HG02938 (cell line): ENCODE measurements around the gene ZG16B.

Experiments
- ATAC-seq: cut with Tn5 transposase; IDR thresholded peaks from one replicate; pipeline ENCODE4 v1.9.1; 2021; ENCODE audit warnings: mild to moderate bottlenecking, moderate library complexity; ENCODE audit not compliant: unreplicated experiment

Gene ZG16B

DNA sequence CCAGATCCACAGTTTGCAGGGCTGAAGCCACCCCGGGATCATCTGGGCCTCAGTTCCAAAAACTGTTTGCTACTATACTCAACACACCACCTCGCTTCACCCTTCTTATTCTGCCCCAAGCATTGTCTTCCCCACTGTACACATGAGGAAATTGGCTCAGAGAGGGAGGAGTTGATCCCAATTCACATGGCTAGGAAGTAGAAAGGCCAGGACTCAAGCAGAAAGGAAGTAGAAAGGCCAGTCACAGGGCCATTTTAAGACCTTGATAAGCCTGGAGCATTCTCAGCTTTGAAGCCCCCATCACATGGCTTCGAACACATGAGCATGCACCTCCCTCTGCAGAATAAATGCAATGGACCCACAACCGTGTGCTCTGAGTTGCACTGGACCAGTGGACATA, 35.5 kb downstream of the ZG16B start:
- ATAC-seq, result no peak

DNA sequence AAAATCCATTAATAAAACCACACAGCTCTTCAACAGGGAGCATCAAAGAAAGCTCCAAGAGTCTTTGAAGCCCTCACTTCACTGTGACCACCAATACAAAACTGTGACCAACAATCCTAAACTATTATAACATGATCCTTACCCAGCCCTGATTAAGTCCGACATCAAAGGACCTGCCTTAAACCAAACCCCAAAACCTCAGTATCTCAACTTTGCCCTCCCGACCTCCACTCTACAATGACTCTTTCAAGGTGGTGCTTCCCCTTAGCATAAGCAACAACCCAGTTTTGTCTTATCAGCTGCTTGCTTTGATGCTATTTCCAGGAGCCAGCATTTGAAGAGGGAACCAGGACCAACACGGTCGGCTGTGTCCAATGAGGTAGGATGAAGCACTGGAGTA, 36.3 kb downstream of the ZG16B start:
- no peak for ATAC-seq

DNA sequence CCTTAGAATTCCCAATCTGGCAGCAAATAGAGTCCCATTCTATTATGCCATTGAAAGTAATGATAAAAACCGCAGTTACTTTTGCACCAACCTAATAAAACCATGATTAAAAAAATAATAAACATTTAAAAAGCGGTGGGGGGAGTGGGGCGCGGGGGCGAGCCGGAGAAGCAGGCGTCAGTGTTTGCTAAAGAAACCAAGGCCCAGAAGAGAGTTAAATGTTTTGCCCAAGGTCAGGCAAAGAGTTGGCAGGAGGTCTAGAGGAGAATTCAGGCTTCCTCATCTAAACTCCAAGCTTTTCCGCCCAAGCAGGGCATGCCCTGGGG, 37.5 kb downstream of the ZG16B start:
- no peak for ATAC-seq

DNA sequence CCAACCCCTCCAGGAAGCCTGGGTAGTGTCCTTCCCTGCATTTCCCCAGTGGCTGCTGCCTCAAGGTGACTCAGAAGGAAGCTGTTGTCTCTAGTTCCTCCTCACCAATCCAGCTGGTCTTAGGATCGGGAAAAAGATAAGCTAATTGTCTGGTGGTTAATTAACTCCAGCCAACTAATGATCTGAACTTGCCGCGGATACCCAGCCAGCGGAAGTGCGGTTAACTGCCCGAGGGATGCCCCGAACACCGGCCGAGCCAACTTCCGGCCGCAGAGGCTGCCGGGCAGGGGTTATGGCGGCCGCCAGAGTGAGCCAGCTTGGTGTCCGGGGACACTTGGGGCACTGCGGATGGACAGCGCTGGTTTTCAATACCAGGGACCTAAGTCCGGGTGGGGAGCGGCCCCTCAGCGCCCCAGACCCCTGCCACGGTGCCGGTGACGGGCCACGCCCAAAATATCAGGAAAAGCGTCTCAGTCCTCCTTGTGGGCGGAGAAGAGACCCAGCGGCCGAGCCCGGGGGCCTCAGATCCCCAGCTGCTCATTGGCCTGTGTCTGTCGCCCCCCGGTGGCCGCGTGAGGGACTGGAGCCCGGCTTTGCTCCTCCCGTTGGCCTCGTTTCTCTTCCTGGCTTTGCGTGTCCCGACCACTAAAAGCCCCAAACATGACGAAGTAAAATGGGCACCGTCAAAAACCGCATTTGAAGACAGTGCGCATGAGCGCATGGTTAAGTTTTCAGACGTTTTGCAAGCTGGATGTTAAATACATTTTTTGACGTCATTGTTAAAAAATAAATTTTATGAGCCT, 38.1 kb downstream of the ZG16B start:
- peak; percentile 80 for ATAC-seq

DNA sequence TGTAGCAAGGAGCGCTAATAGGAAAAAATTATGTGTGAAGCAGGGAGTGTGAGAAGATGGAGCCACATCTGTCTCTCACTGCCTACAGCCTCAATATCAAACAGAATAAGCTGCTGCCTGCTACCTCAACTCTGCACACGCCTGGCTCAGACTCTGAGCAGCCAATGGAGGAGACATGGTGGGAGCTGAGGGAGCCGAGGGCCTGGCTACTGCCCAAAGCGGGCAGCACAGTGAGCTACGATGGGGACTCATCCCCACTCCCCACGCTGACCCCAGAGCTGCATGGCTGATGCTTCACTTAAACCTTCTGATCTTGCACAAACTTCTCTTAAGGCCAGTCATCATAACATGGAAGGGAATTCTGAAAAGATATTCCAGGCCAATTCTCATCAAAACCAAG, 41.8 kb downstream of the ZG16B start:
- no peak for ATAC-seq

DNA sequence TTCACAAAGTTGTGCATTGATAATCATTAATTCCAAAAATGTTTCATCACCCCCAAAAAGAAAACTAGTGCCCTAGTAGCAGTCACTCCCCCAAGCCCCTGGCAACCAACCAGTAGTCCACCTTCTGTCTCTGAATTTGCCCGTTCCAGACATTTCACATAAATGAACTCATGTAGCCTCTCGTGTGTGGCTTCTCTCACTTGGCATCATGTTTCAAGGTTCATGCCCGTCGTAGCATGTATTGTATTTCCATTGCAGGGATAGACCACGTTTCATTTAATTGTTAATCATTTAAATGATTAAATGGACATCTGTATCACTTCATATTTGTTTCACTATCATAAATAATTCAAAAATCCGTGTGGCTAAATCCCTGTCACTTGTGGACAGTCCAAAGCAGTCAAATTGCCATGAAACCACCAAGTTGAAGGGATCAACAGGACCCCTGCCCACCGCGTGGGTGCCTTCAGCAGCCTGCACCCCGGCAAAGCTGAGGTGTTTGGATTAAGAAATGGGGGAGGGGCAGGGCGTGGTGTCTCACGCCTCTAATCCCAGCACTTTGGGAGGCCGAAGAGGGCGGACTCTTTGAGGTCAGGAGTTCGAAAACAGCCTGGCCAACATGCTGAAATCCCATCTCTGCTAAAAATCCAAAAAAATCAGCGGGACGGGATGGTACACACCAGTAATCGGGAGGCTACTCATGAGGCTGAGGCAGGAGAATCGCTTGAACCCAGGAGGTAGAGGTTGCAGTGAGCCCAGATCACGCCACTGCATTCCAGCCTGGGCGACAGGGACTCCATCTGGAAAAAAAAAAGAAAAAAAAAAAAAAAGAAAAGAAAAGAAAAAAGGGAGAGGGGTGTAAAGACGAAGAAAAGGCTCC, 44.2 kb downstream of the ZG16B start:
- no peak for ATAC-seq

DNA sequence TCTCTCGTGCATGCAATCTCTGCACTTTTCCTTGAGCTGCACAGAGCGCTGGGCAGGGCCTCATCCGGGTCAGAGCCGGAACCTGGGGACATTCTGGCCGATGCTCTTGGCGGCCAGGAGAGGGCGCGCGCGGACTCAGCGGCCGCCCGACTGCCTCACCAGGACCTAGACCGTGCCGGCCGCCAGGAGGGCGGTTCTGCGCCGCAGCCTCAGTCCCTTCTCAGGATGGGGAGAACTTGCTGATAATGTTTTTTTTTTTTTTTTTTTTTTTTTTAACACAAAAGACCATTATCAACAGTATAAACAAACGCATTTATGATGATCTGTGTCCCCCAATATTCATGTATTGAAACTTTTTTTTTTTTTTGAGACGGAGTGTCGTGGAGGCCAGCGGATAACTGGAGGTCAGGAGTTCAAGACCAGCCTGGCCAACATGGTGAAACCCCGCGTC, 44.8 kb downstream of the ZG16B start:
- no peak for ATAC-seq

DNA sequence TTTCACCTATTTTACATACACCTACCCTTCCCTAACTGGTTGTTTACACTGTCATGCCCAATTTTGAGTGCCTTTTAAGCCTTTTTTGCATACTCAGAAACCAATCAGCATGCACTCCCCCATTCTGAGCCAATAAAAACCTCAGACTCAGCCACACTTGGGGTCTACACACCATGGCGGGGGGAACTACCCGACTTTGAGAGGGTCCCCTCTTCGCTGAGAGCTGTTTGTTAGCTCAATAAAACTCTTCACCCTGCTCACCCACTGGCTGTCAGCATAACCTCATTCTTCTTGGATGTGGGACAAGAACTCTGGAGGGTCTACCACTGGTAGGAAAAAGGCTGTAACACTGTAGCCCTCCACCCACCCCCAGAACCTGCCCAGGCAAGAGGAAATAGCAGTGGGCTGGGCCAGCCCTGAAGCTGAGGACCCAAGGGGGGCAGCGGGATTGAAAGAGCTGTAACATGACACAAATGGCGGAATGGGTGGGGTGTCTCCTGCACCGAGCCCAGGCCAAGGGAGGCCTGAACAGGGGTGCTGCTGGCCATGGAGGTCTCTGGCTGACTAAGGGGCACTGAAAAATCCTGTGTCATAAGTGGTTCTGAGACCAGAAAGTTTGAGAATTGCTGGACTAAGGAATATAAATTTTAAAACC, 49.9 kb downstream of the ZG16B start:
- ATAC-seq, result no peak
